HL-60 (cell line): ENCODE measurements around the gene NAALADL2.

ENCODE experiments used
- CTCF ChIP-seq: IDR thresholded peaks from one replicate; pipeline ENCODE4 v1.5.1; 2011; ENCODE audit warnings: low read length, control low read depth, inconsistent platforms; ENCODE audit not compliant: insufficient read depth
- POLR2AphosphoS5 ChIP-seq: IDR thresholded peaks from 2 replicates; pipeline ENCODE4 v1.6.1; 2012; ENCODE audit warnings: low read depth

- TF ChIP-seq CTCF: no peak
- no peak for TF ChIP-seq POLR2AphosphoS5
These were observed 911.3 kb downstream of the NAALADL2 start for GRCh38 chr3:175770426-175770825.
